Skeletal muscle tissue (tissue), 4 donors: Measurements from ENCODE around the gene ST6GALNAC6. TPM values are rescaled to one million over a fixed set of nuclear protein-coding genes. Genes with fewer than 3 reads are reported as not detected.

Experiments
- H3K27ac ChIP-seq: one replicate; pipeline ENCODE4 v1.7.0; 2013; ENCODE audit warnings: mild to moderate bottlenecking, low read depth, low read length, inconsistent platforms
- H3K27me3 ChIP-seq, 3 donors: one replicate each; pipeline ENCODE4 v1.7.0; 2013; ENCODE audit warnings: low read length in 3 of 3; ENCODE audit not compliant: control insufficient read depth in 3 of 3, insufficient read depth in 3 of 3
- H3K36me3 ChIP-seq, 3 donors: one replicate each; pipeline ENCODE4 v1.7.0; 2013; ENCODE audit warnings: low read length in 3 of 3; ENCODE audit not compliant: control insufficient read depth in 3 of 3, insufficient read depth in 3 of 3
- H3K4me1 ChIP-seq, 3 donors: one replicate each; pipeline ENCODE4 v1.7.0; 2013; ENCODE audit warnings: low read length in 3 of 3, mild to moderate bottlenecking in 3 of 3; ENCODE audit not compliant: control insufficient read depth in 3 of 3, insufficient read depth in 3 of 3
- H3K4me3 ChIP-seq, 3 donors: one replicate each; pipeline ENCODE4 v1.7.0; 2013; ENCODE audit warnings: low read length in 3 of 3
- H3K9ac ChIP-seq, 3 donors: one replicate each; pipeline ENCODE4 v1.7.0; 2013; ENCODE audit warnings: low read length in 3 of 3, mild to moderate bottlenecking in 3 of 3, moderate library complexity in 2 of 3, low read depth in 1 of 3
- H3K9me3 ChIP-seq, 3 donors: one replicate each; pipeline ENCODE4 v1.7.0; 2013; ENCODE audit warnings: low read length in 3 of 3; ENCODE audit not compliant: control insufficient read depth in 3 of 3
- total RNA-seq: library from RNA; depleted of rRNA; stranded (reverse); fragments of >200 nt; gene quantifications from one replicate; pipeline ENCODE4 v1.2.3, GENCODE V29; 2014
- donor health status: Osteomylitis.

Gene ST6GALNAC6
- total RNA-seq, 1 donor from 2014 or later = 33.9 TPM

DNA sequence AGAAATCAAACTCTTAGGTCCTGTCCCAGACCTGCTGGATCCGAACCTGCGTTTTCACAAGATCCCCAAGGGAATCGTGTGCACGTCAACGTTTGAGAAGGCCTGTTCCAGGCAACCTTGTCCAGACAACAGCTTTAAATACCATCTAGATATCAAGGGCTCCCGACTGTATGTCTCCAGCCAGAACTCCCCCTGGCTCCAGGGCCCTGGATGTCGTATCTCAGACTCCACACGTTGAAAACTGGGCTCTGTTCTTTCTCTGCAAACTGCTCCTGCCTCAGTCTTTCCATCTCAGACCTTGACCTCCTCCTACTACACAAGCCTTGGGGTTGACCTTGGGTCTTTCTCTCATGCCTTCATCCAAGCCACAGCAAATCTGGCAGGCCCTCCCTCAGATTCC, 39.1 kb downstream of the ST6GALNAC6 start:
- H3K9ac ChIP-seq = peak overlapping the region in 1 of 3 donors; percentile 33
- peaks cover 36 to 67% (median 53%) of the 10 kb centered on the region in 3 donors for H3K4me1 ChIP-seq

DNA sequence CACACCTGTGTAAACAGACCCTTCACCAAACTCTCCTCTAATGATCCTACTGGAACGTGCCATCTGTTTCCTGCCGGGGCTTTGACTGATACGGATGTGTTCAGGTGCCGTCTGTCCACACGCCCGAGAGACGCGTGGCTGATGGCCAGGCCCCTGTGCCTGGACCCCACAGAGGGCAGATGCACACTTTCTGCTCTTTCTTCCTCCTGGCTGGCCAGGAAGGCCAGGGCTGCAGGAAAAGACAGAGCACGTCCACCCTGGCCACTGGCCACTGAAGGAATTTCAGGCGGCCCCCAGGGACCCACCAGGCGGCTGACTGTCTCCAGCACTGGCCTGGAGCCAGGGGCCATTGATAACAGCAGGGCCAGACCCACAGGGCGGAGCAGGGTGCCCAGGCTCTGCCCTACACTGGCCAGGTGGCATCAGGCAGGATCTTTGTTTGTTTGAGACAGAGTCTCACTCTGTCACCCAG, 41.3 kb downstream of the ST6GALNAC6 start:
- H3K4me3 ChIP-seq = peak overlapping the region in 1 of 3 donors; percentile 45
- H3K36me3 ChIP-seq = no peaks in the 10 kb centered on the region
- H3K9ac ChIP-seq = peak overlapping the region in 2 of 3 donors; percentile 14 to 64
- H3K27ac ChIP-seq = no peak overlapping the region
- peaks cover 45 to 82% (median 72%) of the 10 kb centered on the region in 3 donors for H3K4me1 ChIP-seq
- no peaks in the 10 kb centered on the region for H3K9me3 ChIP-seq
- H3K27me3 ChIP-seq = no peaks in the 10 kb centered on the region

More for the DNA sequence above, 39.1 kb downstream of the ST6GALNAC6 start:
- Histone ChIP-seq H3K36me3 (peaks cover 0 to 5% (median 2%) of the 10 kb centered on the region in 3 donors), H3K27me3 (no peaks in the 10 kb centered on the region), H3K9me3 (no peaks in the 10 kb centered on the region), H3K27ac (no peak overlapping the region), H3K4me3 (no peak overlapping the region)

- Histone ChIP-seq H3K9me3 (no peaks in the 10 kb centered on the region), H3K9ac (peak overlapping the region in 1 of 3 donors; percentile 64), H3K27ac (no peak overlapping the region), H3K36me3 (peaks cover 0 to 5% (median 0%) of the 10 kb centered on the region in 3 donors), H3K4me3 (peak overlapping the region in 1 of 3 donors; percentile 45), H3K27me3 (no peaks in the 10 kb centered on the region), H3K4me1 (peaks cover 42 to 78% (median 69%) of the 10 kb centered on the region in 3 donors)
Observed at GRCh38 chr9:127857278-127857677, 42.1 kb downstream of the ST6GALNAC6 start.

DNA sequence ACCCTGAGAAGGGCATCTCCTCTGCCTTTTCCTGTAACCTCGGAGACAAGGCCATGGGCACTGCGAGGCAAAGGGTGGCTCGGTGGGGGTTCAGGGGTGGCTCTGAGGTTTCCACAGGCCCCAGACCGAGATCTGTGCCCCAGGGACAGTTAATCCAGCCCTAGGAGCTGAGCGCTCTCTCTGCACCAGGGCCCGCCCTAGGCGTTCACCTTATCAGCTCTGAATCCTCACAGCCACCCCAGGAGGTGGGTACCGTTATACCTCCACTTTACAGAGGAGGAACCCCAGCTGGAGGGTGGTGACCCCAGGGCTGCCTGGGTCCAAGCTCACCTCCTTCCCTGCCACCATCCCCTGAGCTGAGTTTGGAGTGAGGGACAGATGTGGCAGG, 42.7 kb downstream of the ST6GALNAC6 start:
- H3K27me3 ChIP-seq = no peaks in the 10 kb centered on the region
- peaks cover 37 to 73% (median 64%) of the 10 kb centered on the region in 3 donors for H3K4me1 ChIP-seq
- no peak overlapping the region for H3K4me3 ChIP-seq
- H3K27ac ChIP-seq = no peak overlapping the region
- peaks cover 0 to 7% (median 0%) of the 10 kb centered on the region in 3 donors for H3K36me3 ChIP-seq
- no peaks in the 10 kb centered on the region for H3K9me3 ChIP-seq
- H3K9ac ChIP-seq = peak overlapping the region in 1 of 3 donors; percentile 64

- H3K9ac ChIP-seq = peak overlapping the region in 1 of 3 donors; percentile 64
- H3K4me1 ChIP-seq = peaks cover 35 to 68% (median 59%) of the 10 kb centered on the region in 3 donors
- no peaks in the 10 kb centered on the region for H3K9me3 ChIP-seq
- no peaks in the 10 kb centered on the region for H3K27me3 ChIP-seq
- H3K4me3 ChIP-seq = no peak overlapping the region
- H3K27ac ChIP-seq = no peak overlapping the region
- H3K36me3 ChIP-seq = peaks cover 0 to 7% (median 0%) of the 10 kb centered on the region in 3 donors
Observed at GRCh38 chr9:127856094-127856728, 43.2 kb downstream of the ST6GALNAC6 start.

DNA sequence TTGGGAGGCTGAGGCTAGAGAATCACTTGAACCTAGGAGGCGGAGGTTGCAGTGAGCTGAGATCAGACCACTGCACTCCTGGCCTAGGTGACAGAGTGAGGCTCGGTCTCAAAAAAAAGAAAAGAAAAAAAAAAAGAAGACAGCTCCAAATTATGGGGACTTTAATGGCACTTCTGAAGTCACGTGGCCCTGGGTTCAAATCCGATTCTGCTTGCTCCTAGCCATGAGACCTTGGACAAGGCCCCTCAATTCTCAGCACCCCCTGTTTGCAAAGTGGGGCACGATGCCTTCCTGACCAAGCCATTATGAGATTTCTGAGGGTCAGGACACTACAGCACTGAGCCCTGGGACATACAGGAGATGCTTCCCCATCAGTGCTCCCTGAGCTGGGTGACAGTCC, 43.9 kb downstream of the ST6GALNAC6 start:
- Histone ChIP-seq H3K27ac (no peak overlapping the region), H3K4me3 (peak overlapping the region in 1 of 3 donors; percentile 13), H3K9me3 (no peaks in the 10 kb centered on the region), H3K9ac (peak overlapping the region in 1 of 3 donors; percentile 33), H3K27me3 (no peaks in the 10 kb centered on the region), H3K4me1 (peaks cover 35 to 62% (median 59%) of the 10 kb centered on the region in 3 donors), H3K36me3 (peaks cover 0 to 7% (median 0%) of the 10 kb centered on the region in 3 donors)

- peaks cover 35 to 60% (median 59%) of the 10 kb centered on the region in 3 donors for H3K4me1 ChIP-seq
- H3K27ac ChIP-seq = peak overlapping the region; percentile 45
- peak overlapping the region in 1 of 3 donors; percentile 41 for H3K4me3 ChIP-seq
- no peaks in the 10 kb centered on the region for H3K27me3 ChIP-seq
- H3K9ac ChIP-seq = peak overlapping the region in 1 of 3 donors; percentile 35
- peaks cover 0 to 7% (median 0%) of the 10 kb centered on the region in 3 donors for H3K36me3 ChIP-seq
- no peaks in the 10 kb centered on the region for H3K9me3 ChIP-seq
Observed at GRCh38 chr9:127854960-127855359, 44.4 kb downstream of the ST6GALNAC6 start.

DNA sequence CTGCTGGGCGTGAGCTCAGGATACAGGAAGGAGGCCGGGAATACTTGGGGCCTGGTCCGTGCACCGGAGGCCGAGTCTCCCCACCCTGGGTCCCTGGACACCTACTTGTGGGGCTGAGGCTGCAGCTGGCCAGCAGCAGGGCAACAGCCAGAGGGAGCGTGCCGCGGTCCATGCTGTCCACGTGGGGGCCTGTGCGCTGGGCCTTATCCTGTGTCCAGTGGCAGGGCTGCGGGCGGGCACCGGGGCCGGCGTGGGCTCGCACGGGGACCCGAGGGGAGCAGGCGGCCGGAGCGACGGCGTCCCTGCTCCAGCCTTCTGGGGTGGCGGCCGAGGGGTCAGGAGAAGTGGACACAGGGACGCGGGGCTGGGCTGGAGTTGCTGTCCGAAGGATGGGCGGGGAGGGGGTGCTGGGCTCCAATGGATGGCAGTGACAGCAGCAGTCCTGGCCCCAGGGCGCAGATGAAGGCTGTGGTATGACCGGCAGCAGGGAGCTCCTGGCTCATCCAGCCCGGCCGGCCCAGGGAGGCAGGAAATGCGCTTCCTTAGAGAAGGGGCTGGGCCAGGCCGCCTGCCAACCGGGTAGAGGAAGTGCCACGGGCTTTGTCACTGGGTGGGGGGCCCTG, 45.1 kb downstream of the ST6GALNAC6 start, which contains the start of gene ENG:
TSS of gene ENG (minus strand) at position 475 of the 623 bp plus-strand sequence. CDS start at position 172, 303 bp downstream.
- Histone ChIP-seq H3K9me3 (no peaks in the 10 kb centered on the region), H3K36me3 (peaks cover 0 to 11% (median 2%) of the 10 kb centered on the region in 3 donors), H3K27me3 (no peaks in the 10 kb centered on the region), H3K27ac (peak within 1 kb of the TSS; percentile 69), H3K9ac (peak within 1 kb of the TSS; percentile 64 to 83 (median 81)), H3K4me3 (peak within 1 kb of the TSS; percentile 71 to 76 (median 76)), H3K4me1 (peaks cover 39 to 59% (median 59%) of the 10 kb centered on the region in 3 donors)

- Histone ChIP-seq H3K27ac (peak overlapping the region; percentile 69), H3K36me3 (peaks cover 0 to 18% (median 2%) of the 10 kb centered on the region in 3 donors), H3K9me3 (no peaks in the 10 kb centered on the region), H3K9ac (peak overlapping the region; percentile 64 to 83 (median 81)), H3K4me3 (peak overlapping the region; percentile 71 to 76 (median 76)), H3K27me3 (no peaks in the 10 kb centered on the region), H3K4me1 (peaks cover 34 to 52% (median 52%) of the 10 kb centered on the region in 3 donors)
Observed at GRCh38 chr9:127853312-127854183, 45.9 kb downstream of the ST6GALNAC6 start.
